GM19043 (cell line): ENCODE data around the gene HCST.
"Not testable (repeated sequence)": the region's sequence is repeated elsewhere in the genome, so short reads cannot be mapped to it uniquely, and the experiment has no call there.

Experiments
- ATAC-seq: cut with Tn5 transposase; IDR thresholded peaks from one replicate; pipeline ENCODE4 v1.9.1; 2021; ENCODE audit warnings: low read depth; ENCODE audit not compliant: unreplicated experiment

HCST gene, protein sequence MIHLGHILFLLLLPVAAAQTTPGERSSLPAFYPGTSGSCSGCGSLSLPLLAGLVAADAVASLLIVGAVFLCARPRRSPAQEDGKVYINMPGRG

DNA sequence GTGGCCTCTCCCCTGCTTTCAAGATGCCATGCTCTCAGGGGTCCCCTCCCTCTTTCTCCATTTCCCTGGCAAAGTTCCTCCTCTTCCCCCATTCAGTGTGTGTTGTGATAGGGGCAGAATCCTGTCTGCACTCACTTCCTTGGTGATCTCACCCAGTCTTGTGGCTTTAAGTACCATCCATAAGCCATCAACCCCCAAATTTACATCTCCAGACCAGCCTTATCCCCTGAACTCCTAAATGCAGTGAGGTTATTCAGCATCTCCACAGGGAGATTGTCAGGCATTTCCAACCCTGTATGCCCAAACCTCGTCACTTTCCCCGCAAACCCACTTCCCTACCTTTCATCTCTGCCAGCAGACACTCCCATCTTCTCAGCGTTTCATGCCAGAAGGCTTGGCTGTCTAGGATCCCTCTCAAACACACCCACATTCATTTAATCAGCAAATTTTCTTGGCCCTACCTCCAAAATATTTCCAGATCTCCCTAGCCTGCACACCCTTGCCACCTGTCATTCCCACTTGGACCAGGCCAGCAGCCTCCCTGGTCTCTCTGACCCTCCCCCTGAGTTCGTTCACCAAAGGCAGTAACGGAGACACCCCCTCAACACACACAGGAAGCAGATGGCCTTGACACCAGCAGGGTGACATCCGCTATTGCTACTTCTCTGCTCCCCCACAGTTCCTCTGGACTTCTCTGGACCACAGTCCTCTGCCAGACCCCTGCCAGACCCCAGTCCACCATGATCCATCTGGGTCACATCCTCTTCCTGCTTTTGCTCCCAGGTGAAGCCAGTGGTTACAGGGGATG is at the start of gene HCST:
Gene HCST, plus strand, starts transcription at position 676 of the 808 bp plus-strand sequence. Its CDS starts 65 bp downstream, at position 741.
- ATAC-seq: no peak

DNA sequence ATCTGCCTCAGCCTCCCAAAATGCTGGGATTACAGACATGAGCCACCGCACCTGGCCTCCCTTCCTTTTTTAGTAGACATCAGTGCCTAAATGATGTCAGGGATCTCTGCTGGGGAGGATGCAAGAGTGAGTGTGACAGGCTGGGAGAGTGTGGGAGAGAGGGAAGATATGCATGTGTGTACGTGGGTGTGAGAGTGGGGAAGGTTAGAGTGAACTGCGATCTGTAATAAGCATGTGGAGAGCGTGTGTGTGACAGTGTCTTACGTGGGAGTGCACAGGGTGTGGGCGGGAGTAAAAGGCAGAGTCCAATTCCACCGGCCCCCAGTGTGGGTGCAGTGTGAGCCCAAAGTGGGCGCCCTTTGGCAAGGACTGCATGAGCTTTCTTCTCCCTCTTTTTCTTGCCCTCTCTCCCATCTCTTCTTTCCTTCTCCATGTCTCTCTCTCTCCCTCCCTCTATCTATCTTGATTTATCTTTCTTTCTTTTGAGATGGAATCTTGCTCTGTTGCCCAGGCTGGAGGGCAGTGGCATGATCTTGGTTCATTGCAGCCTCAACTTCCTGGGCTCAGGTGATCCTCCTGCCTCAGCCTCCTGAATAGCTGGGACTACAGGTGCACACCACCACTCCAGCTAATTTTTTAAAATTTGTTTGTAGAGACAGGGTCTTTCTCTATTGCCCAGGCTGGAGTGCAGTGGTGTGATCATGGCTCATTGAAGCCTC is 49.1 kb upstream of the HCST start:
- no peak for ATAC-seq

DNA sequence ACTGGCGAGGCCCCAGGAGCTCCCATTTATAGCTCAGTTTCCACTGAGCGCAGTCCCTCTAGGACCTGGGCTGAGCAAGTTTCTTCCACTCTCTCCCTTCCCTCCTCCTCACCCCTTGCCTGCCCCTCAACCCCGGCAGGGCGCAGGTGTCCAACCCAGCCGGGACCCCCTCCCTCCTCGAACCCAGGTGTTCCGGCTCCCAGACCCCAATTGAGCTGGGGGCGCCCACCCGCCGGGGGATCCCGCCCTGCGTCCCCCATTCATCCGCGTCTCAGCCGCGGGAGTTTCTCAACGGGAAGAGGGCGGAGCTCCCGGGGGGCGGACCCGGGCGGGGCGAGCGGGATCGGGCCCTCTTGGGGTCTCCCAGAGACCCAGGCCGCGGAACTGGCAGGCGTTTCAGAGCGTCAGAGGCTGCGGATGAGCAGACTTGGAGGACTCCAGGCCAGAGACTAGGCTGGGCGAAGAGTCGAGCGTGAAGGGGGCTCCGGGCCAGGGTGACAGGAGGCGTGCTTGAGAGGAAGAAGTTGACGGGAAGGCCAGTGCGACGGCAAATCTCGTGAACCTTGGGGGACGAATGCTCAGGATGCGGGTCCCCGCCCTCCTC is 45.7 kb upstream of the HCST start, which contains the start of gene KIRREL2:
Gene KIRREL2, plus strand, starts transcription at position 366 of the 604 bp plus-strand sequence. Its CDS starts 209 bp downstream, at position 575.
- ATAC-seq: no peak

DNA sequence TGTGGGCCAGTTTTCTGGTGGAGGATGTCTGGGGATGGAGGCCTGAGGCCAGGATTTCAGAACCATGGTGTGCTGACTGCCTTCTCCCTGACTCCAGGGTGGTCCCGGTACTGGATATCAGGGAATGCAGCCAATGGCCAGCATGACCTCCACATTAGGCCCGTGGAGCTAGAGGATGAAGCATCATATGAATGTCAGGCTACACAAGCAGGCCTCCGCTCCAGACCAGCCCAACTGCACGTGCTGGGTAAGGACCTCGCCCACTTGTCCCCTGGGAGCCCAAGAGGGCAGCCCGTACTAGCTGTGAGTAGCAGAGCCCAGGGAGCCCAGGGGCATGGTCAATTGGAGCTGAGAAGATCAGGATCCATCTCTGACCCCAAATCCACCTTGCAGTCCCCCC is 44.0 kb upstream of the HCST start:
- no peak for ATAC-seq

DNA sequence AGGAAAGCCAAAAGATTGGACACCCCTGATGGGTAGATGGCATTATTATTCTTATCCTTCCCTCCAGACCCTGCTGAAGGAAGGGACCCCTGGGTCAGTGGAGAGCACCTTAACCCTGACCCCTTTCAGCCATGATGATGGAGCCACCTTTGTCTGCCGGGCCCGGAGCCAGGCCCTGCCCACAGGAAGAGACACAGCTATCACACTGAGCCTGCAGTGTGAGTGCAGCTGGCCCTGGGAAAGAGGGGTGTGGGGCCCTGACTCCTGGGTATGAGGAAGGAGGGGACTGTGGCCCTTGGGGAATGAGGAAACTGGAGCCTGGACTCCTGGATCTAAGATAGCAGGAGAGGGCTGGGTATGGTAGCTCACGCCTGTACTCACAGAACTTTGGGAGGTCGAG is 42.9 kb upstream of the HCST start:
- ATAC-seq: no peak

DNA sequence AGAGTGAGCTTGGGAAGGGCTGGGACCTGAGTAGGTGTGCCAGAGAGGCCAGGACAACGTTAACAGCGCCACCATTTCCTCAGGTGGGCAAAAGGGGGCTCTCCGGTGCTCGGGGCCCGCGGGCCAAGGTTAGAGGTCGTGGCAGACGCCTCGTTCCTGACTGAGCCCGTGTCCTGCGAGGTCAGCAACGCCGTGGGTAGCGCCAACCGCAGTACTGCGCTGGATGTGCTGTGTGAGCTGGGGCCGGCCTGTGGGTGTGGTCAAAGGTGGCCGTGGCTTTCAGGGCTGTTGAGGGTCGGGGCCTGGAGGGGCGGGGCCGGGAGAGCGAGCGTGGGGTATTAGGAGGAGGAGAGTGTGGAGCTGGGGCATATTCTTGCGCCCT is 41.9 kb upstream of the HCST start:
- ATAC-seq: no peak

DNA sequence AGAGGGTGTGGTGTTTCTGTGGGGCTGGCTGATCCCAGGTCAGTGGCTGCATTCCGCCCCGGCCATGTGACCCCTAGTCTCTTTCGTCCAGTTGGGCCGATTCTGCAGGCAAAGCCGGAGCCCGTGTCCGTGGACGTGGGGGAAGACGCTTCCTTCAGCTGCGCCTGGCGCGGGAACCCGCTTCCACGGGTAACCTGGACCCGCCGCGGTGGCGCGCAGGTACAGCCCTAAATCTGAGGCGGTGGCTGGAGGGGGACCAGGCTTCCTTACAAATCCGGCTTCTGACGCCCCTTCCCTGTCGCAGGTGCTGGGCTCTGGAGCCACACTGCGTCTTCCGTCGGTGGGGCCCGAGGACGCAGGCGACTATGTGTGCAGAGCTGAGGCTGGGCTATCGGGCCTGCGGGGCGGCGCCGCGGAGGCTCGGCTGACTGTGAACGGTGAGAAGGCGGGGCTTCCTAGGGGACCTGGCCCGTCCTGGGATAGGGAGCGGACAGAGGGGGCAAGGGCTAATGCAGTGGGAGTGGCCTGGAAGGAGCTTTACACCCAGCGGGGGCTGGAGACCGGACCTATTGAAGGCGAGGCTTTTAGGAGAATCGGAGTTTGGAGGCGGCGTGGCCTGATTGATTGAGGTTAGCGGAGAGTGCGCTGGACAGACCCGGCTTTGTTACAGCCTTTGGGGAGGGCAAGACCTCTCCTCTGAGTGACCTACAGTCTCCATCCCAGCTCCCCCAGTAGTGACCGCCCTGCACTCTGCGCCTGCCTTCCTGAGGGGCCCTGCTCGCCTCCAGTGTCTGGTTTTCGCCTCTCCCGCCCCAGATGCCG is 41.3 kb upstream of the HCST start:
- no peak for ATAC-seq

DNA sequence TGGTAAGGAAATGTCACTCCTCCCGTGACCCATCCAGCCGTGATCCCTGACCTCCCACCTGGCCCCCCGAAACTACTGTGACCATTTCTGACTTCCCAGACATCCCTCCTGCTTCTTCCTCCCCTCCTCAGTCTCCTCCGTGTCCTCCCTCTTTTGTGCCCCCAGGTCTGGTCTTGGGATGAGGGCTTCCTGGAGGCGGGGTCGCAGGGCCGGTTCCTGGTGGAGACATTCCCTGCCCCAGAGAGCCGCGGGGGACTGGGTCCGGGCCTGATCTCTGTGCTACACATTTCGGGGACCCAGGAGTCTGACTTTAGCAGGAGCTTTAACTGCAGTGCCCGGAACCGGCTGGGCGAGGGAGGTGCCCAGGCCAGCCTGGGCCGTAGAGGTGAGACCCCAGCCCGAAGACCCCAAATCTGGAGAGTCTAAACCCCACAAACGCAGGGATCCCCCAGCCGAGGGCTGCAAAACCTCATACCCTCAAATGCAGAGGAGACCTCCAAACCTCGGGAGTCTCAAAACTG is 40.6 kb upstream of the HCST start:
- no peak for ATAC-seq

DNA sequence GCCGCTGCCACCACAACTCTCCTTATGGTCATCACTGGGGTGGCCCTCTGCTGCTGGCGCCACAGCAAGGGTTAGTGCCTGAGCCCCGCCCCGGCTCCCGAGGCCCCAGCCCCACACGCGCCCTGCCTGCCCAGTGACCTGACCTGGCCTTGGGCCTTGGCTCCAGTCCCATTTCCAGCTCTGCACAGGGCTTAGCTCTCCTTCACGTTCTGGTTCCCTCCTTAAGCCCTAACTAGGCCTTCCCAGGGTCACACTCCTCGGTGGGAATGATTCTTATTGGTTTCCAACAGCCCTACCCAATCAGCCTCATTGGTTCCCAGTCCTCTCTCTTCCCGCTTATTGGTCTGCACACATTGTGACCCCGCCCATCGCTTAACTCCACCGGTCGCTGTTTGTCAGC is 39.8 kb upstream of the HCST start:
- ATAC-seq: no peak

DNA sequence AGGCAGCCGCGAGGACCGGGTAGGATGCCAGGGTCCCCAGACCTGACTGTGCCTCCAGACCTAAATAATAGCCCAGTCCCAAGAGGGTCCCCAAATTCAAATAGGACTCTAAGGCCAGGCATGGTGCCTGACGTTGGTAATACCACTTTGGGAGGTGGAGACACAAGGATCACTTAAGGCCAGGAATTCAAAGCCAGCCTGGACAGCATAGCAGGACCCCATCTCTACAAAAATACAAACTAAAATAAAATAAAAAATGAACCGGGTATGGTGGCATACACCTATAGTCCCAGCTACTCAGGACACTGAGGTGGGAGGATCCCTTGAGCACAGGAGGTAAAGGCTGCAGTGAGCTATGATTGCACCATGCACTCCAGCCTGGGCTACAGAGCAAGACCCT is 39.3 kb upstream of the HCST start:
- ATAC-seq: no peak

DNA sequence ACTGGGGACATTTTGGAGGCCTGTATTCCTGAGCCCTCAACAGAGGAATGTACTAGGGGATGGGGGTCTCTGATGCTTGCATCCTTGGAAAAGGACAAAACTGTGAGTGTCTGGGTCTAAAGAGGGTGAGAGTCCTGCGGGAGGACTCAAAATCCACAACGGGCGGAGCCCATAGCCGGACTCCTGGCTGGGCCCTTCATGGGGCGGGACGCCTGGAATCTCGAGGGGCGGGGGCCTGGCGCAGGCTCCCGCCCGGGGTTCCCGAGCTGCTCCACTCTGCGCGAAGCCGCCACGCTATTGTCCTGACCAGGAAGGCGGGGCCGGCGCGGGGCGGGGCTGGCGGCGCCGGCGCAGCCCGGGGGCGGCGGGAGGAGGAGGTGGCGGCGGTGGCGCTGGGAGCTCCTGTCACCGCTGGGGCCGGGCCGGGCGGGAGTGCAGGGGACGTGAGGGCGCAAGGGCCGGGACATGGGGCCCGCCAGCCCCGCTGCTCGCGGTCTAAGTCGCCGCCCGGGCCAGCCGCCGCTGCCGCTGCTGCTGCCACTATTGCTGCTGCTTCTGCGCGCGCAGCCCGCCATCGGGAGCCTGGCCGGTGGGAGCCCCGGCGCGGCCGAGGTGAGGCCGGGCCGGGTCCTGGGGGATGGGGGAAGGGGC is 34.0 kb upstream of the HCST start, which contains the start of gene APLP1:
Gene APLP1, plus strand, starts transcription at position 403 of the 651 bp plus-strand sequence. Its CDS starts 63 bp downstream, at position 466.
- no peak for ATAC-seq

DNA sequence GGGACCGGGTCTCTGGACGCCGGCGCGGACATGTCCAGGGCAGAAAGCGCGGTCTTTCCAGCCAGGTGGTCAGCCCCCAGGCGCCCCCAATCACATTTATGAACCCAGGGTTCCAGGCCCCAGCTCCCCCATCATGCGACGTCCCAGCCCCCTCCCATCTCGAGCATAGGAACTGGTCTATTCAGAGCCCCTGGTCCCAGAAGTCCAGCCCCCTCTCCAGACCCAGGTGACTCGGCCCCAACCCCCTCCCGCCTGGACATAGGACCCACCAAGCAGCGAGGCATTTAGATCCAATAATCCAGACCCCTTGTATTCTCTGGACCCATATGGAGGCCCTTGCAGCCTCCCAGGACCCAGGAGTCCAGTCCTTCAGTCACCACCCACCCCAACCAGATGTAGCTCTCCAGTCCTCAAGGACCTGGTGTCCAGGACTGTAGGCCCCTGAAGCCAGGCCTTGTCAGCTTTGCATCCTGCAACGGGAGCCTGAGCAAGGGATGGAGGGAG is 33.5 kb upstream of the HCST start:
- ATAC-seq: no peak

DNA sequence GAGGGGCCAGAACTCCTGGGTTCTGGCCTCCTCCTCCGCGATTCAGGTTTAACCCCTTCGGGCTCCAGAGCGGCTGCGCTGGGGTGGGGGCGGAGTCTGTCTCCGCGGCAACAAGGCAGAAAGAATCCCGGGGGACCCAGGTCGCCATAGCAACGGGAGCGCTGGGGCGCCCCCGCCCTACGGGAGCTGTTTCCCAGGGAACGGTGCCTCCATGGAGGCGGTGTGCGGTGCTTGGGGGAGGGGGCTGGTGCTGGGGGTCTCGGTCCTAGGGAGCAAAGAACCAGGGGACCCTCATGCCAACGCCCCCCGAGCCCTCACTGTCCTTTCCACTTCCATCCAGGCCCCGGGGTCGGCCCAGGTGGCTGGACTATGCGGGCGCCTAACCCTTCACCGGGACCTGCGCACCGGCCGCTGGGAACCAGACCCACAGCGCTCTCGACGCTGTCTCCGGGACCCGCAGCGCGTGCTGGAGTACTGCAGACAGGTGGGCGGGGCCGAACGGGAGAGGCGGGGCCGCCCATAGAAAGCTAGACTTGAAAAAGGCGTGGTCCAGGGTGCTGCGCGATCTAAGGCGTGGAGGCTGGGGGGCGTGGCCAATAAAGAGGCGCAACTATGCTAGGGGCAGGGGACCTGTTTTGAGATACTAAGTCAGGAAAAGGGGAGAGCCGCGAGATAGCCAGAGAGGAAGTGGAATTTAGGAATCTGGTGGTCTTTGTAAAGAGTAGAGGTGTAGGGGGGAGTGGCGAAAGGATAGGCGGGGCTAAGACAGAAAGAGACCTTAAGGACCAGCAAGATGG is 32.8 kb upstream of the HCST start:
- ATAC-seq: no peak

DNA sequence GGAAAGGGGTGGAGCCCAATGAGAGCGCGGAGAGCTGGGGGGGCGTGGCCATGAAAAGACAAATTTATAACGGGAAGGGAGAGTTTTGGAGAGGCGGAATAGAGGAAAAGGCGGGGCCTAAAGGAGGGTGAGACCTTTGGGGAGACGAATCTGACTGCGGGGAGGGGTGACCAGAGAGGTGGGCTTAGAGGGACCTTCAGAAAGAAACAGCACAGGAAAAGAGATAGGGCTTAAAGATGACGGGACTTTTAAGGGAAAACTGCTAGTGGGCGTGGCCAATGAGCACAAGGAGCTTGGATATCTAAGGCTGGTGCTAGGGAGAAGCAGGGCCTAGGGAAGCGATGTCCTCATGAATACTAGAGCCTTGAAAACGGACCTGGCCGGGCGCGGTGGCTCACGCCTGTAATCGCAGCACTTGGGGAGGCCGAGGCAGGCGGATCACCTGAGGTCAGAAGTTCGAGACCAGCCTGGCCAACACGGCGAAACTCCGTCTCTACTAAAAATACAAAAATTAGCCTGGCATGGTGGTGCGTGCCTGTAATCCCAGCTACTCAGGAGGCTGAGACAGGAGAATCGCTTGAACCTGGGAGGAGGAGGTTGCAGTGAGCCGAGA is 32.1 kb upstream of the HCST start:
- not testable (repeated sequence) for ATAC-seq

DNA sequence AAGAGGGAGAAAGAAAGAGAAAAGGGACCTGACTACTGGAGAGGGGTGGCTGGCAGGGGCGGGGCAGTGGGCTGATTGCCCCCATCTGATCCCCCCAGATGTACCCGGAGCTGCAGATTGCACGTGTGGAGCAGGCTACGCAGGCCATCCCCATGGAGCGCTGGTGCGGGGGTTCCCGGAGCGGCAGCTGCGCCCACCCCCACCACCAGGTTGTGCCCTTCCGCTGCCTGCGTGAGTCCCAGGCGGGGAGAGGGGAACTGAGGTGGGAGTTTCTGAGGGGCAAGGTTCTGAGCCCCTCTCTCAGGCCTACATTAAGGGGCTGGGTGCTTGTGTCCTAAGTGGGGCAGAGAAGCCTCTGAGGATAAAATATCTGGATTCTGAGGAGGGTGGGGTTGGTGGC is 31.5 kb upstream of the HCST start:
- ATAC-seq: no peak

DNA sequence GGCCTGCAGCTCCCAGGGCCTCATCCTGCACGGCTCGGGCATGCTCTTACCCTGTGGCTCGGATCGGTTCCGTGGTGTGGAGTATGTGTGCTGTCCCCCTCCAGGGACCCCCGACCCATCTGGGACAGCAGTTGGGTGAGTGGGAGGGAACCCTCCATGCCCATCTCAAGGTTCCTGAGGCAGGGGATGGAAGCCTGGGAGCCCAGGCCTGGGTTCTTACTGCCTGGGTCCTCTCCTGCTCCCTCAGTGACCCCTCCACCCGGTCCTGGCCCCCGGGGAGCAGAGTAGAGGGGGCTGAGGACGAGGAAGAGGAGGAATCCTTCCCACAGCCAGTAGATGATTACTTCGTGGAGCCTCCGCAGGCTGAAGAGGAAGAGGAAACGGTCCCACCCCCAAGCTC is 30.7 kb upstream of the HCST start:
- ATAC-seq: no peak

DNA sequence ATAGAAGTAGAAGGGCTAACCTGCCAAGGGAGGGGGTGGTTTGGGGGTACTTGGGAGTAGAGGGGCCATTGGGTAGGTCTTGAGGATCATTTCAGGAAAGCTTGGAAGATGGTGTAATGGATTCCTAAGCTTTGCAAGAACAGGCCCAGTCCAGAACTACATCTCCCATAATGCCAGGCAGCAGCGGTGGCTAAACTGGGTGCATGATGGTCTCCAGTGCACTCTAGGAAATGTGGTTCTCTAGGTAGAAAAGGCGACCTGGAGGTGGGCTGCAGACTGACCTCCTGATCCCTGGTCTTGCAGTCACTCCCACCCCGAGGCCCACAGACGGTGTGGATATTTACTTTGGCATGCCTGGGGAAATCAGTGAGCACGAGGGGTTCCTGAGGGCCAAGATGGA is 30.1 kb upstream of the HCST start:
- no peak for ATAC-seq

DNA sequence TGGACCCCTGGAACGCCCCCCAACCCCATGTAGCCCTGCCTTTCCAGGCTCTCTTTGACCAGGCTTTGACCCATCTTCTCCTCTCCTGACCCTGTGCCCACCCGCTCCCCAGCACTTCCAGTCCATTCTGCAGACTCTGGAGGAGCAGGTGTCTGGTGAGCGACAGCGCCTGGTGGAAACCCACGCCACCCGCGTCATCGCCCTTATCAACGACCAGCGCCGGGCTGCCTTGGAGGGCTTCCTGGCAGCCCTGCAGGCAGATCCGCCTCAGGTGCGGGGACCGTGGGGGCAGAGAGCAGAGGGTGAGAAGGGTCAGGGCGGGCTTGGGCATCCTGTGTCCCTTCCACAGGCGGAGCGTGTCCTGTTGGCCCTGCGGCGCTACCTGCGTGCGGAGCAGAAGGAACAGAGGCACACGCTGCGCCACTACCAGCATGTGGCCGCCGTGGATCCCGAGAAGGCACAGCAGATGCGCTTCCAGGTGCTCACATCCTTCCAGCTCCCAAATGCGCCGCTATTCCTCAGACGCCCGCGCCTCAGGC is 27.9 kb upstream of the HCST start:
- ATAC-seq: no peak
